H1 (cell line): Measurements from ENCODE around the gene PHC1. TPM values are rescaled to one million over a fixed set of nuclear protein-coding genes. Genes with fewer than 3 reads are reported as not detected.

Source experiments
- BACH1 ChIP-seq: IDR thresholded peaks from 2 replicates; pipeline ENCODE4 v1.6.1; 2012; ENCODE audit warnings: low read length, improper control_type of control experiment
- BCL11A ChIP-seq, 2 experiments: IDR thresholded peaks; one replicate each; pipeline ENCODE4 v1.6.1; 2011; ENCODE audit warnings: low read depth in 2 of 2, low read length in 2 of 2, mild to moderate bottlenecking in 2 of 2
- BRCA1 ChIP-seq: IDR thresholded peaks from 2 replicates; pipeline ENCODE4 v1.6.1; 2012; ENCODE audit warnings: low read depth, low read length, improper control_type of control experiment
- CBX5 ChIP-seq: fragments of 300-800, 300-1000 bp; sonication (generic); IDR thresholded peaks from 2 replicates; pipeline ENCODE4 v1.7.1; 2016; ENCODE audit warnings: antibody characterized with exemption, low read length, low read depth
- CHD1 ChIP-seq: IDR thresholded peaks from 2 replicates; pipeline ENCODE4 v1.6.1; 2012; ENCODE audit warnings: low read depth, low read length, improper control_type of control experiment
- EGR1 ChIP-seq: IDR thresholded peaks from 2 replicates; pipeline ENCODE4 v1.6.1; 2011; ENCODE audit warnings: low read depth, low read length, borderline replicate concordance
- GABPA ChIP-seq: IDR thresholded peaks from 2 replicates; pipeline ENCODE4 v1.6.1; 2011; ENCODE audit warnings: mild to moderate bottlenecking, low read length, moderate library complexity, borderline replicate concordance; ENCODE audit not compliant: insufficient read depth
- GTF2F1 ChIP-seq: IDR thresholded peaks from 2 replicates; pipeline ENCODE4 v1.6.1; 2012; ENCODE audit warnings: low read depth, low read length, improper control_type of control experiment, borderline replicate concordance
- HDAC6 ChIP-seq: IDR thresholded peaks from one replicate; pipeline ENCODE4 v1.7.1; 2012; ENCODE audit warnings: low read depth, mild to moderate bottlenecking, inconsistent platforms, low read length, moderate library complexity
- KDM4A ChIP-seq: IDR thresholded peaks from one replicate; pipeline ENCODE4 v1.7.1; 2012; ENCODE audit warnings: low read depth, mild to moderate bottlenecking, moderate library complexity, low read length, inconsistent platforms; ENCODE audit not compliant: severe bottlenecking
- KDM5A ChIP-seq: fragments of 200-600 bp; IDR thresholded peaks from 2 replicates; pipeline ENCODE4 v1.7.1; 2012; ENCODE audit warnings: mild to moderate bottlenecking, low read length, inconsistent platforms, mixed read lengths
- NRF1 ChIP-seq: IDR thresholded peaks from 2 replicates; pipeline ENCODE4 v1.6.1; 2011; ENCODE audit warnings: mild to moderate bottlenecking, low read depth, low read length, improper control_type of control experiment
- PHF8 ChIP-seq: fragments of 200-600 bp; sonication (generic); conservative IDR thresholded peaks from 2 replicates; pipeline ENCODE4 v1.7.1; 2012; ENCODE audit warnings: low read depth, mild to moderate bottlenecking, inconsistent platforms, low read length, moderate library complexity
- POU5F1 ChIP-seq: IDR thresholded peaks from 2 replicates; pipeline ENCODE4 v1.6.1; 2011; ENCODE audit warnings: low read depth, mild to moderate bottlenecking, low read length, moderate library complexity
- RBBP5 ChIP-seq: IDR thresholded peaks from 2 replicates; pipeline ENCODE4 v1.7.1; 2012; ENCODE audit warnings: low read depth, mild to moderate bottlenecking, inconsistent platforms, low read length, moderate library complexity, borderline replicate concordance
- SIN3A ChIP-seq, 2 experiments: IDR thresholded peaks in 1 of 2; conservative IDR thresholded peaks in 1 of 2; 2 replicates each; pipeline ENCODE4 v1.6.1; 2011 to 2012; ENCODE audit warnings: low read length in 2 of 2, improper control_type of control experiment in 1 of 2, low read depth in 1 of 2, mild to moderate bottlenecking in 1 of 2
- SP2 ChIP-seq: IDR thresholded peaks from 2 replicates; pipeline ENCODE4 v1.6.1; 2012; ENCODE audit warnings: mild to moderate bottlenecking, low read length, inconsistent platforms
- SRF ChIP-seq: IDR thresholded peaks from 2 replicates; pipeline ENCODE4 v1.6.1; 2011; ENCODE audit warnings: mild to moderate bottlenecking, low read depth, low read length, moderate library complexity
- ZNF274 ChIP-seq: IDR thresholded peaks from 2 replicates; pipeline ENCODE4 v1.7.0; 2012; ENCODE audit warnings: low read length, borderline replicate concordance; ENCODE audit errors: extremely low read depth
- polyA plus RNA-seq, 7 experiments: library from polyadenylated mRNA; depleted of rRNA in 3 of 7; stranded (reverse) in 5 of 7; unstranded in 2 of 7; fragments of >200 nt in 5 of 7; fragments of 200-250 nt in 2 of 7; gene quantifications; 1 replicate in 5 of 7; 2 replicates in 1 of 7; 4 replicates in 1 of 7; pipeline versions ENCODE4 v1.2.1 to v1.2.3, GENCODE V29; 2011 to 2013; ENCODE audit warnings: missing spikeins in 2 of 7, mixed read lengths in 2 of 7
- total RNA-seq: library from RNA; stranded (reverse); fragmentation: NEBNext Ultra II Directional; extraction: Animal tissue kit (Norgen Biotek cat#: 25700); gene quantifications from 2 replicates; pipeline ENCODE4 v1.2.1, GENCODE V29; 2021
- TF ChIP-seq, protein P1 (sequence below): IDR thresholded peaks from 2 replicates; pipeline ENCODE4 v1.6.1; 2012; ENCODE audit warnings: inconsistent platforms
- TF ChIP-seq, protein P2 (sequence below), 3 experiments: IDR thresholded peaks; 1 replicate in 2 of 3; 2 replicates in 1 of 3; pipeline versions ENCODE4 v1.5.1 to v1.6.1; 2011; ENCODE audit warnings: low read length in 3 of 3, mild to moderate bottlenecking in 3 of 3, inconsistent platforms in 2 of 3, low read depth in 1 of 3, moderate library complexity in 1 of 3; ENCODE audit not compliant: insufficient read depth in 1 of 3; ENCODE audit errors: control extremely low read depth in 1 of 3

The PHC1 gene
- total and polyA plus RNA-seq, 2 of the 8 experiments (the other 6 are each of a cell fraction or from before 2014, with no cell fraction given), result 934 to 1,655 TPM

DNA sequence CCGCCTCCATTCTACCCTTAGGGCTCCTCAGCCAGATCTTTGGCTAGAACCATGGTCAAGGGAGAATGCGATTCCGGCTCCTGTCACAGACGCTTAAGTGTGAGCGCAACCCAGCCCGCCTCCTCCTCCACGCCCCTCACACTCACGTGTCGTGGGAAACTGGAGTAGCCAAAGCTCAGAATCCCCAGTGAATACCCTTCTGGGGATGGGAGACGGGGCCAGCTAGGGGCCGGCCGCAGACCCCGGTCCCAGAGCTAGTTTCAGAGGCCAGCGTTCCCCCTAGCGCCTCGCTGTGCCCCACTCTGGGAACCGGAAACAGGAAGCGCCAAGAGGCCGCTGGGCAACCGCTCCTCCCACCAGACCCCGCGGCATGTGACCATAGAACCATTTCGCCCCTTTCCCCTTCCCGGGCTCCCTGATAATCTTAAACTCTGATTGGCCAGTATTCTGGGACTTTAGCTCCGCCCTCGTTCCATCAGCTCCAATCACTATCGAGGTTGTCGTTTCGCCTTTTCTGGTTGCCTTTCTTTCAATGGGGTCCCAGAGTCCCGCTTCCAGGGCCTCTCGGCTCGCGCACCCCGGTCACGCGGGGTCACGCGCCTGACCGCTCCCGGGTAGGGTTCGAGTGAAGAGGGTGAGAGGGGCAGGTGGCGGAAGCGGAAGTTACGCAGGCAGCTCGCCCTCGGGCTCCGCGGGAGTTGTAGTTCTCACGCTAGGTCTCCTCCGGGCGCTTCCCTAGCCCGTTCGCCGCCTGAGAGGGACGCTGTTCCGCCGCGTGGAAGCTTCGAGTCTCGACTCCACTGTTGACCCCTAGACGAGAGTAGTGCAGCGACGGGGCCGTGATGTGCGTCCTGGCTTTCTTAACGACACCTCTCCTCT is 35.3 kb downstream of the PHC1 start, which contains the start of gene M6PR (continued):
- TF ChIP-seq, protein P1, sequence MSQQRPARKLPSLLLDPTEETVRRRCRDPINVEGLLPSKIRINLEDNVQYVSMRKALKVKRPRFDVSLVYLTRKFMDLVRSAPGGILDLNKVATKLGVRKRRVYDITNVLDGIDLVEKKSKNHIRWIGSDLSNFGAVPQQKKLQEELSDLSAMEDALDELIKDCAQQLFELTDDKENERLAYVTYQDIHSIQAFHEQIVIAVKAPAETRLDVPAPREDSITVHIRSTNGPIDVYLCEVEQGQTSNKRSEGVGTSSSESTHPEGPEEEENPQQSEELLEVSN, result peak; percentile 91
- TF ChIP-seq SIN3A (conservative IDR thresholded peaks at IDR 0.05 in 1 of 2, IDR thresholded peaks at IDR 0.05 in 1 of 2; ENCODE audit: low read depth in 1 of 2, low read length in 2 of 2) (peak; percentile 50 to 62; a peak in 2 of 4 replicates), GABPA (peak; percentile 95), BRCA1 (no peak), BACH1 (peak; percentile 52), GTF2F1 (no peak), NRF1 (no peak), RBBP5 (no peak), BCL11A (IDR thresholded peaks at IDR 0.05; ENCODE audit: low read depth in 2 of 2, low read length in 2 of 2) (no peak), SRF (no peak), EGR1 (no peak), PHF8 (peak; percentile 66), CHD1 (no peak; the same call in none of the 2 replicates), KDM5A (0 out of 2 replicates have a peak, but pooled peaks have one; percentile 29), SP2 (no peak), CBX5 (no peak), HDAC6 (no peak), POU5F1 (no peak), ZNF274 (no peak), KDM4A (peak; percentile 73)
- TF ChIP-seq, protein P2, sequence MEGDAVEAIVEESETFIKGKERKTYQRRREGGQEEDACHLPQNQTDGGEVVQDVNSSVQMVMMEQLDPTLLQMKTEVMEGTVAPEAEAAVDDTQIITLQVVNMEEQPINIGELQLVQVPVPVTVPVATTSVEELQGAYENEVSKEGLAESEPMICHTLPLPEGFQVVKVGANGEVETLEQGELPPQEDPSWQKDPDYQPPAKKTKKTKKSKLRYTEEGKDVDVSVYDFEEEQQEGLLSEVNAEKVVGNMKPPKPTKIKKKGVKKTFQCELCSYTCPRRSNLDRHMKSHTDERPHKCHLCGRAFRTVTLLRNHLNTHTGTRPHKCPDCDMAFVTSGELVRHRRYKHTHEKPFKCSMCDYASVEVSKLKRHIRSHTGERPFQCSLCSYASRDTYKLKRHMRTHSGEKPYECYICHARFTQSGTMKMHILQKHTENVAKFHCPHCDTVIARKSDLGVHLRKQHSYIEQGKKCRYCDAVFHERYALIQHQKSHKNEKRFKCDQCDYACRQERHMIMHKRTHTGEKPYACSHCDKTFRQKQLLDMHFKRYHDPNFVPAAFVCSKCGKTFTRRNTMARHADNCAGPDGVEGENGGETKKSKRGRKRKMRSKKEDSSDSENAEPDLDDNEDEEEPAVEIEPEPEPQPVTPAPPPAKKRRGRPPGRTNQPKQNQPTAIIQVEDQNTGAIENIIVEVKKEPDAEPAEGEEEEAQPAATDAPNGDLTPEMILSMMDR (IDR thresholded peaks at IDR 0.05; ENCODE audit: control extremely low read depth in 1 of 3, insufficient read depth in 1 of 3, low read depth in 1 of 3, low read length in 3 of 3), result peak; percentile 66 to 68 (median 66)
